CD4-positive, alpha-beta T cell treated with Interleukin-15 for 1 hour (primary cell): Measurements from ENCODE around the gene EML5.

Source experiments
- DNase-seq: peaks from one replicate; pipeline ENCODE4 v3.0.0-alpha.2; 2020

The EML5 gene

GRCh38 chr14:88706425-88706824, 86.3 kb downstream of the EML5 start:
- no peak for DNase-seq

GRCh38 chr14:88698651-88699050, 94.1 kb downstream of the EML5 start:
- DNase-seq = no peak

GRCh38 chr14:88695870-88696269, 96.9 kb downstream of the EML5 start:
- no peak for DNase-seq

- no peak for DNase-seq
These were observed 104.4 kb downstream of the EML5 start for GRCh38 chr14:88688386-88688785.

GRCh38 chr14:88683119-88683518, 109.6 kb downstream of the EML5 start:
- no peak for DNase-seq

- no peak for DNase-seq
These were observed 110.1 kb downstream of the EML5 start for GRCh38 chr14:88682495-88683114.

GRCh38 chr14:88681755-88682494, 110.8 kb downstream of the EML5 start:
- no peak for DNase-seq

- DNase-seq = no peak
These were observed 123.4 kb downstream of the EML5 start for GRCh38 chr14:88669346-88669745.

GRCh38 chr14:88668448-88669116, 124.2 kb downstream of the EML5 start:
- DNase-seq = no peak

GRCh38 chr14:88667555-88668273, 125.0 kb downstream of the EML5 start:
- peak; percentile 61 for DNase-seq

GRCh38 chr14:88660056-88660455, 132.7 kb downstream of the EML5 start:
- no peak for DNase-seq

- no peak for DNase-seq
These were observed 153.5 kb downstream of the EML5 start for GRCh38 chr14:88639221-88639620.

- no peak for DNase-seq
These were observed 160.2 kb downstream of the EML5 start for GRCh38 chr14:88632512-88632911.

- no peak for DNase-seq
These were observed 161.7 kb downstream of the EML5 start for GRCh38 chr14:88631091-88631490.

- no peak for DNase-seq
These were observed 162.2 kb downstream of the EML5 start for GRCh38 chr14:88630565-88630964.

- no peak for DNase-seq
These were observed 164.3 kb downstream of the EML5 start for GRCh38 chr14:88628462-88628861.

GRCh38 chr14:88628033-88628432, 164.7 kb downstream of the EML5 start:
- DNase-seq = no peak

GRCh38 chr14:88625671-88626070, 167.1 kb downstream of the EML5 start:
- DNase-seq = no peak

- no peak for DNase-seq
These were observed 171.7 kb downstream of the EML5 start for GRCh38 chr14:88621100-88621499.

GRCh38 chr14:88618476-88618875, 174.3 kb downstream of the EML5 start:
- no peak for DNase-seq

- no peak for DNase-seq
These were observed 175.3 kb downstream of the EML5 start for GRCh38 chr14:88617479-88617878.

- DNase-seq = no peak
These were observed 176.1 kb downstream of the EML5 start for GRCh38 chr14:88616697-88617096.

GRCh38 chr14:88614218-88614907, 178.4 kb downstream of the EML5 start:
- DNase-seq = no peak
